Measurements from ENCODE around the gene TMEM42.

The TMEM42 gene

GRCh38 chr3:44913868-44914468 is 52.3 kb downstream of the TMEM42 start:
- DNase-seq, result peak; percentile 72

GRCh38 chr3:44914936-44915335 is 53.2 kb downstream of the TMEM42 start:
- DNase-seq, result peak; percentile 53

Data from OCI-M1 (cell line).